HG02840 (cell line): ENCODE data around the gene GPM6B.

ENCODE experiments used
- ATAC-seq: cut with Tn5 transposase; IDR thresholded peaks from one replicate; pipeline ENCODE4 v1.9.1; 2021; ENCODE audit warnings: mild to moderate bottlenecking, moderate library complexity, moderate number of reproducible peaks; ENCODE audit not compliant: unreplicated experiment, low FRiP score

The GPM6B gene, protein sequence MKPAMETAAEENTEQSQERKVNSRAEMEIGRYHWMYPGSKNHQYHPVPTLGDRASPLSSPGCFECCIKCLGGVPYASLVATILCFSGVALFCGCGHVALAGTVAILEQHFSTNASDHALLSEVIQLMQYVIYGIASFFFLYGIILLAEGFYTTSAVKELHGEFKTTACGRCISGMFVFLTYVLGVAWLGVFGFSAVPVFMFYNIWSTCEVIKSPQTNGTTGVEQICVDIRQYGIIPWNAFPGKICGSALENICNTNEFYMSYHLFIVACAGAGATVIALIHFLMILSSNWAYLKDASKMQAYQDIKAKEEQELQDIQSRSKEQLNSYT

DNA sequence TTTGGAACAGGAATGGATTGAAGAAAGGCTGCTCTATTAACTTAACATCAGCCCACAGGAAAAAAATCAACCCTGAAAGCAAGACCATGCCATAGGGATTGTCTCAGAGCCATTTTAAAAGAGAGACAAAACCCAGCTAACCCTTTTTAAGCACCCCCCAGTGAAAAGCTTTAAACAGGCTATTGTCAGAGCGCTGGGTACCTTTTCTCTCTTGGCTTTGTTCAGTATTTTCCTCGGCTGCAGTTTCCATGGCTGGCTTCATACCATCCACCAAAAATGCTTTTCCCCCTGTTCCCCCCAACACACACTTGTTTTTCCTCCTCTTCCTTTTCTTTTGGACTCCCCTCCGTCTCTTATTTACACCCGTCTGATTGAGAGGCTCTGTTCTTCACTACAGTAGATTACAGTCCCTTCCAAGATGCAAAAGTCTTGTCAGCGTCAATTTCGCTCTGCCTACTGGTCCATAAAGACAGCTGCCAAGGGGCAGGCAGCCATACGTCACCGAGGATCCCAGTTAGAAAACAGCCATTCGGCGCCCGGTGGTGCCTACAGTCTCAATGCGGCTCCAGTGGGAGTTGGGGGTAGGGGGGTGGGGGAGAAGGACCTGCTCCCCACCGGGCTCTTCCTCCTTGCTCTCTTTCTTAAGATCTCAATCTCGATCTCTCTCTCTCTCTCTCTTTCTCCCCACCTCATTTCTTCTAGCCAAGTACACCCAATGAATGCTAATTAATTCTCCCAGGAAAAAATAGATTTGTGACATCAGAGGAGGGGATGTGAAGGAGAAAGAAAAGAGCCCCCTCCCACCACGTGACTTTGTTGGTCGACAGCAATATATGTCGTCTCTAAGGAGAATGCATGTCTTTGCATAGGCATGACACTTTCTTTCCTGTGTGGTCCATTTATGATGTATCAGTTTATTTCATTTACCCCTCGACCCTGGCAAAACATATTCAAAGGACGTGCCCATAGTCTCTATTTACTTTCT is at the start of gene GPM6B:
Gene GPM6B (minus strand): TSS at position 451 of the 985 bp plus-strand sequence. CDS start 189 bp downstream, at position 262.
- ATAC-seq: no peak

DNA sequence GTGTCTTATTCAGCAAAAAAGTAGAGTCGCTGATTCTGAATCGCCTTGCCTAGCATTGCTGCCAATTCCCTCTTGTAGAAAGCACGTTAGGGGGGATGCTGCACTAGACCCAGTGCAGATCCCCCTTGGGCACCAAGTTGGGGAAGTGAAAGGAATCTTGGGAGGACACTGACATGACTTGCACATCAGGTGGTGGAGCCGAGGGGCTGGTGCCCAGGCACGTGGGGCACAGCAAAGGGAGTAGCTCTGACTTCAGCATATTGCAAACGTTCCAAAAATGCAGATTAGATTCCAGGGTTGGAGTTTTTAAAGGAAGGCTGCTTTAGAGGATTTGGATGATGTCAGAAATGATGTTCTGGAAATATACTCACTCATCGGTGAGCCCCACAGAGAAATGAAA is 47.4 kb upstream of the GPM6B start:
- ATAC-seq: no peak

DNA sequence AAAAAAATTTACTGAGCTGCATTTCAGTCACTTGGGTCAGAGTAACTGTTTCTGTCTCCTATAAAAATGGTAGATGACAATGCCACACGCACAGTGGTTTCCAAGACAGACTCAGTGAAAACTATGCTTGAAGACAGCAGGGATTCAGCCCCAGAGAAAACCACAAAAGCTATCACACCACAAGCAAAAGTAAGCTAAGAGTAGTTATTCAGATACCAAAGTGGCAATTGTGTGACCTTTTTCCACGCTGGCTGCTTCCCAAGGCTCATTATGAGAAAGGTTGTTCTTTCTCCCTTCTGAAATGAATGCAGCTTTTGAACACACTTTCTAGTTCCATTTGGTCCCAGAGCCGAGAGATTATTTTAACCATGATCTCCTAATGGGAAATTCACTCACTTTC is 46.4 kb upstream of the GPM6B start:
- ATAC-seq: no peak

DNA sequence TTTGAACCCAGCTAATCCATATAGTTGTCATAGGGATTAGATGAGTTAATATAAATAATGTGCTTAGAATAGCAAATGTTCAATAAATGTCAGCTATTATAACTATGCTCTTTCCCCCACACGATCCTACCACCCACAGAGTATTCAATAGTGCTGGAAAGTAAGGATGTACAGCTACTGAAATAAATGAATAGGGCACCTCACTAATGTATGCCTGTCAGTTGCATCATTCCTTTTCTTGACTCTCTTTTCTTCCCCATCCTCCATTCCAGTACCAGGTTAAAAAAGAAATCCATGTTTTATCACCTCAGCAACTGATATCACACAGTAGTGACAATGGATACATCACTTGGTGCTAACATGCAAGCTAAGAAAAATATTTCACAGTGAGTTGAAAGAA is 42.8 kb upstream of the GPM6B start:
- ATAC-seq: no peak

DNA sequence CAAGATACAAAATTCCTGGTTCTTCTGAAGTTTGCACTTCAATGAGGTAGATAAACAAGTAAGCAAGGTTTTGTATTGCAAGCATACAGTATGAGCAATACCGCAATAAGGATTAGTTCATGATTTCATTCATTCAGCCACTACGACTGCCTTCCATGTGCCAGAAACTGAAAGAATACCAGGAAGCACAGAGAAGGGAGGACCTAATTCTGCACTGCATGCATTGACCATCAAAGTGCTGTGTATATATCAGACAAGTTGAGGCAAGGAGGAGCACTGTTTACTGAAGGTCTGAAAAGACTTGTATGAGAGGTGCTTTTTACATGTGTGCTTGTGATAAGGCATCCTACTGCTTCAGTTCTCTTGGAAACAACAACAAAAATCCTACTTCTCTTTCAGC is 40.9 kb upstream of the GPM6B start:
- no peak for ATAC-seq

DNA sequence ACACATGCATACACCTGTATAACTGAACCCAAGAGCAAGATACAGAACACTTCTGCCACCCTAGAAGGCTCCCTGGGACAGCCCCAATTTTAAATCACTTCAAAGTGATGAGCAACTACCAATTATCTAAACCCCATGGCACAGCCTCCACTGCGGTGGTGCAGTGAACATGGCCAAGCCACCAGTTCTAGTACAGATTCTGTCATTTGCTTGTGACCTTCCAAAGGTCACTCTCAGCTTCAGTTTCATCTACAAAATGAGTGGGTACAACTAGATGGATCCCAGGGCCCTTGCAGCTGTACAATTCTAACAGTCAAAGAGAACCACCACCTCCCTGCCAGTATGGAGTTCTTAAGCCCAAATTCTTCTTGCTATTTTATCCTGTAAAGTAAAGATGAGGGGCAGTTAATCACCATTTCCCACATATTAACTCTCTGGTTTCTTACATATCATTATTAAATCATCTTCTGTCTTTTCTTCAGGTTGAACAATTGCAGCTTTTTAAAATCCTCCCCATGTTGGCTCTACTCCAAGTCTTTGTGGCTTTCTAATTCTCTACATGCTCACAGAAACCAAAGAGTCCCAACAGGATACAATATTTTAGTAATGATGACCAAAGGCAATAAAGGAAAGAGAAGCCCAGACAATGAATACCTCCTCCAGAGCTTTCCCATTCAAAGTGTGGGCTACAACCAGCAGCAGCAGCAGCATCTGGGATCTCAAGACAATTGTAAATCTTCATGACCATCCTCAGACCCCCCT is 39.0 kb upstream of the GPM6B start:
- no peak for ATAC-seq

DNA sequence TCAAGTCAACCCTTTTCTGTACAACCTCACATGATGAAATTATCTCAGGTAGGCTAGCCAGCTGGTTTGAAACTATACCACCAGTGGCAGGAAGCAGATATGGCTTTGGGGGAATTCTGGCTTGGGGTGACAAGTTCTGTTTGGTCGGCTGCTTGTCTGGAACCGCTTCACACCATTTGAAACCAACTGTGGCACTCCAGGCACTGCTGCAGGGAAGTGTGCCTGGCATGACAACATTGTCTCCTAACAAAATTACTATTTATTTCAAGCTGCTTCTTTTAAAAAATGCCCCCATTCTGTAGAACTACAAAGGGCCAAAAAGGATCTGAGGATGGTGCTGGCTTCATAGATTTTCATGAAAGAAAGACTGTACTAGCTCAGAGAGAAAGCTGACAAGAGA is 37.1 kb upstream of the GPM6B start:
- no peak for ATAC-seq

DNA sequence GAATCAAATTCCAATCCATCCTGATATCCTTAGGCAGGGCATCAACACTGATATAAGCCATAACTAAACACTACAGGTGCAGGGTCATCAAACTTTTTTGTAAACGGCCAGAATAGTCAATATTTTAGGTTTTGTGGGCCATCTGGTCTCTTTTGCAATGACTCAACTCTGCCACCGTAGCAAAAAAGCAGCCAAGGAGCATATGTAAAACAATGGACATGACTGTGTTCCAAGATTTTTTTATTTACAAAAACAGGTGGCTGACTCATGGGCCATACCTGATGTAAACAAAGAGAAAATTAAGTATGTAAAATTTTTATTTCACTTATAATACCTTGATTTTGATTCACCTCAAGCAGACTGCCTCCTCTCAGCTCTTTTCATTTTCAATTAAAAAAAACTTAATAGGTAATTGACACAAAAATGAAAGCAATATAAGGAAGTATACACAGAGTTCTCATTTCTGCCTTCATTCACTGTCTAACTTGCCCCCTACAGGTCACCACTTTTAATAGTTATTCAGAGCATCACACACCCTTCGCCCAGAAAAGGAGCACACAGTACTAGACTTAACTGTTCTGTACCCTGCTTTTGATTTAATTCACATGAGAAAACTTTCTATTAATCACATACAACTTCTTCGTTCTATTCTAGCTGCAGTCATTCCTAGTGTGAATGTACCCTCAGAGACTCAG is 35.3 kb upstream of the GPM6B start:
- no peak for ATAC-seq

DNA sequence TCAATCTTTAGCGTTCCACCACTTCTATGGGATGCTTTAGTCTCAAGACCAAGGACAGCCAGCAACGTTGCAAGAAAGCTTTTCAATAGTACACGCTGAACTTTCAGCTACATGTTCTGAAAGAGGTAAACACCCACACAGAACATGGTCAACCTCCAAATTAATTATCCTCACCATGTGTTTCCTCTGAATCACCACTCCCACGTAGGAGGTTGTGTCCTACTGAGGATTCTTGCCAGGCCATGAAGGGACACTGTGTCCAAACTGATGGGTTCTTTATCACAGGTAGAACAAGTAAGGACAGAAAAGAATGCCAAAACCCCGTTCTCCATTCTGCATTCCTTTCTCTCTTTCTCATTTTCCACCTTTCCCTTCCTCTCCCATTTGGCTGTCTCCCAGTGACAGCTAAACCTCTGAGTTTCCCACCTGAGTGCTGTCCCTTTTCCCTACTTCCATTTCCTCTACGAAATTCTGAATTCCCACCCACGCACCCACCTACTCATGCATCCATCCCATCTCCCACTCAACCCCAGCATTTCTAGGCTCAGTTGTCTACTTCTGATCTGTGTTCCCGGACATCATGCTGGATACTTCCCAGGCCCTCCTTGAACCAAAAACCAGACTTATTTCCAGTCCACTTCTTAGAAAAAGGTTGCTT is 29.0 kb upstream of the GPM6B start:
- ATAC-seq: no peak

DNA sequence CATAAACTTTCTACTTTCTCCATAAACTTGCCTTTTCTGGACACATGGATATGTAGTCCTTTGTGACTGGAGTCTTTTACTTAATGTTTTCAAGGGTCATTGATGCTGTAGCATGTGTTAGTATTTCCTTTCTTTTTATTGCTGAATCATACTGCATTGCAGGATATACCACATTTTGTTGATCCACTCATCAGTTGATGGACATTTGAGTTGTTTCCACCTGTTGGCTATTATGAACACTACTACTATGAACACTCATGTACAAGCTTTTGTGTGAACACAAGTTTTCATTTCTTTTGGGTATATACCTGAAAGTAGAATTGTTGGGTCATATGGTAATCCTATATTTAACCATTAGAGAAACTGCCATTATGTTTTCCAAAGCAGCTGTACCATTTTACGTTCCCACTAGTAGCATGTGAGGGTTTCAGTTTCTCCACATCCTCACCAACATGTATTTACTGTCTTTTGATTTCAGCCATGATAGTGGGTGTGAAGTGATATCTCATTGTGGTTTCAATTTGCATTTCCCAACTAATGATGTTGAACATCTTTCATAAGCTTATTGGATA is 26.3 kb upstream of the GPM6B start:
- no peak for ATAC-seq

DNA sequence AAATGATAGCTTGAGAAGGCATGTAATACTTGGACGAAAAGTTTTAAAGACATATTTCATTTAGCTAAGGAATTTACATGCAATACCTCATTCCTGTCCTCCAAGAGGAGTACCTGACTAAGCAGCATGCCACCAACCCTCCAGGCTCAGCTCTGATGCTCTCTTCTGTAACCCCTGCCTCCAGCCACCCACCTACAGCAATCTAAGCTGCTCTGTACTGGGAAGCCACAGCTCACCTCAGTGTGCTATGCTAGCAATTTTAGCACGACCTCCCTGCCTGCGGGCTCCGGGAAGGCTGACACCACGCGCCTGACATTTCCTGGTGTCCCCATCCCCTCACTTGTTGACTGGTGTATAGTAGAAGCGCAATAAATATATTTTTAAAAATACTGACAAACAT is 23.2 kb upstream of the GPM6B start:
- no peak for ATAC-seq

DNA sequence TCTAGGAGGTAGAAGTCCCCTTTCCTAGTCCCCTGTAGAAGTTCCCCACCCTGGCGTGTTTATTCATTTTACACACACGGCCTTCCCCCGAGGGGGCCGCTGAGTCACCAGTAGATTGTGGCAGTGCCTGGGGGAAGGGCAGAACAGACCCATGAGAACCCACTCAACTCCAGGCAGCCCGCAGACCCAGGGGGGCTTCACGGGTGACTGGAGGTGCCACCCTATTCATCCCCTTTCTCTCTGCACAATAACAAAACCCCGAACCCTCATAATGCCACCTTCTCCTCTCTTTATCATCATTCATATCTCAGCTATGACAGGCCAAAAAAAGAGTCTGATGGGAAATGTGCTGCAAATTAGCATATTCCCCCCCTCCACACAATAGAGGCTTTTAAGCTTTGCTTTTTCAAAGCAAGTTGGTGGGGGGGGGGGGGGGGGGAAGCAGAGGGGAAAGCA is 20.4 kb upstream of the GPM6B start:
- no peak for ATAC-seq

DNA sequence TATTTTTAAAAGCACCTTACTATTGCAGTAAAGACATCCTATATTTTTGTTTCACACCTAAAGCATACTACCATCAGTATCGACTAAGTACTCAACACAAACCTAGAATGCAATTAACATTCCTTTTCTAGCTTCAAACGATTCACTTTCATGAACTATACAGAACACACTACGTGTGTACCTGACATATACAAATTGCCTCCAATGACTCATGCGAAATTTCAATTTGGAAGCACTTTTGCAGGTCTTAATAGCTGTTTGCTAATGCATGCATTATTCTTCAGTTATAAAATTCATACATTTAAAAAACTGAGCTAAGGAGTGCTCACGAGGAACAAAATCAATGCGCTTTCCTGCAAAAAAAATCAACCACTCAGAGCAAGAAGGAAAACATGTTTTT is 19.7 kb upstream of the GPM6B start:
- no peak for ATAC-seq

DNA sequence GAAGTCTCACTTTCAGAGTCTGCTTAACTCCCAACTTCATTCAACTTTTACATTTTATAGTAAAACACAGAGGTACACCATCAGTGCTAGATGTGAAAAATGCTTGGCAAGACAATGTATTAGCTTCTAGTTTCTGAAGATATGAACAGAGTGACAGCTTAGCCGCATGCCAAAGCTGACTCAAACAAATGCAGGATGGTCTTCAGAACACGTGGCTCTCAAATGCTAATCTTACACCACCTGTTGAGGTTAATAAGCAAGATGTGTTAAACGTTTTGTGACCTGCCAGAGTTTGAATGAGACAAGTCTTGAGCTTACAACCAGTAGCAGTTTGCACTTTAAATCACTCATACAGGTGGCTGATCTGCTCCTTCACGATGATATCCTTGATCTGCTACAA is 18.9 kb upstream of the GPM6B start:
- no peak for ATAC-seq

DNA sequence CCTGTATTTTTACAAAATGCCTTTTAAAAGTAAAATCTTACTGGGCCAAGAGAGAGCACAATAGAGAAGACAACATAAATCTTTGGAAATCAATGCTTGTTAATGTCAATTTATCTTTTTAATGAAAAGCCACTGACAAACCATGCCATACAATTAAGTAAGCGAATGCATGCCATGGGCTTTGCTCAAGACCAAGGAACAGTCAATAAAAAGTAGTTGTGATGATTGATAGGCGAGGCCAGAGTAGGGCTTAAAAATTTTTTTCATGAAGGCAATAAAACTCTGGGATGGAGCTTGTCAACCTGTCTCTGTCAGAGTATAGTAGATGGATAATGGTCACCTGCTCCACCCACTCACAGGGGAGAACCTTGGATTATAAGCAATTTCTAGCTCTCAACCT is 17.5 kb upstream of the GPM6B start:
- no peak for ATAC-seq

DNA sequence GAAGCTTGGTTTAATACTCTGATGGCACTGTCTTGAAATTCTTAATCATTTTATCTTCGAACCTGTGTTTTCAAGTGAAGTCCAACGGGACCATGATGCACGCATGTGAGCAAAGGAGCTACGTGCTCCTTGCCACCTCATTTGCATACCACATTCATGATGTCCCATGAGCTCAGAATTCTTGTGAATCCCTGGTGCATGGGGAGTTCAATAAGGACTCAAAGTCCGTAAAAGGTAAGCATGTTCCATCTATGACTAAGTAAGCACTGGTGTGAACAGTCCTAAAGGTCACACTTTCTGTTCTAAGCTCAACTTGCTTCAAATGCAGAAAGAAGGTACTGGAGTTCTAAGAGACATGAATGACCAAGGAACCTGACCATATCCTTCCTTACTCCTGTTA is 13.1 kb upstream of the GPM6B start:
- no peak for ATAC-seq

DNA sequence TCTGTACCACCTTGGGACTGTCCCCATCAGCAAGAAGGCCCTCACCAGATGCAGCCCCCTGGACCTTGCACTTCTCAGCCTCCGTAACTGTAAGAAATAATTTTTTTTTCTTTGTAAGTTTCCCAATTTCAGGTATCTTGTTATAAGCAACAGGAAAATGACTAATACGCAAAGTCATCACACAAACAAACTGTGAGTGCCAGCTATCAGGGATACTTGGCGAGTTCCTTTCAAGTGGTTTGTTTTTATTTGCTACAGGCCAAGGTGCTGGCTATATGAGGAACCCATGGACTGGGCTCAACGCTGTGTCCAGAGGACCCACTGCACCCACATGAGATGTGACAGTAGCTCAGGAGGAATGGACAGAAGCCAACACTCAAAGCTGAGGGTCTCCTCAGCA is 11.5 kb upstream of the GPM6B start:
- no peak for ATAC-seq

DNA sequence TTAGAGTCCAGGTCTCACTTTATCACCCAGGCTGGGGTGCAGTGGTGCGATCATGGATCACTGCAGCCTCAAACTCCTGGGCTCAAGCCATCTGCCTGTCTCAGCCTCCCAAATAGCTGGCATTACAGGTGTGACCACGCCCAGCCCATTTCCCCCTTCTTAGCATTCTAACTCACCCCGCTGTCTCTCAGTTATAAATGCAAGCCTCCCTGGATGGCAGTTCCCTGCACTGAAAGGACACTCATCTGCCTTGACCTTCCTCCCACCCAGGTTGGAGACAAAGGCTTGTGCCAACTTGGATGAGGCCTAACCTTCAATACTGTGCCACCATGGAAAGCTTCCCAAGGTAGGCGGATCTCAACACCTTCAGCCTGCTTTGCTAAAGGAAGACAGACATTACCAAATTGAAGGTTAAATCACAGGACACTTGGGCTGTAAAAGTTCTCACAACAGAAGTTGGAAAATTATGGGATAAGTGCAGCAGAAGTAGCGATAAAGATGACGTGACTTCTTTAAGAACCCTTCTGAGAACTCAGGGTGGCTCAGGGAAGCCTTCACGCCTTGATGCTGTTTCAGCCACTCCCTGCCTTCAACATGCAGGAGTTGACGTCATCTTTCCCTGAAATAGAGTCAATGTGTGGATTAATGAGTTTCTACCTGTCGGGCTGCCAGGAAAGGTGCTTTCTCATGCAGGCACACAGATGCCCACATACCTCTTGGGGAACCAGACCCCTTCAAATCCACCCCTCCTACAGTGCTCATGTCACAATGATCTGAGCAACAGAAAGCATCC is 10.6 kb upstream of the GPM6B start:
- no peak for ATAC-seq

DNA sequence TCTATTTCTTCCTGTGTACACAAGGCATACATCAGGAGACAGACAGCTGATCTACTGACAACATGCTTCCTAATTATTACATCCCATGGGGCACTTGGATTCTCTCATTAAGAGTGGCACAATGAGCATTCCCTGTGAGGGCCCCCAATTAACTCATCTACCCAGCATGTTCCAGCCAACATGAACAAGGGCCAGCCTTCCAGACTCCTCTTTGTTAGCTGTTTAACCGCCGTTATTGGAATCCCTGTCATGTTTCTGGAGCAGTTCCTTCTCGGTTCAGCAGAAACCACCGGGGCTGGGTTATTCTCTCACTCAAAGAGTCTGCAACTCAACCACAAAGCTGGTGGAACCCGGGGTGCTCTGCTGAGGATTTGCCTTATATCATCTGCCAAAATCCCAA is 9.9 kb upstream of the GPM6B start:
- ATAC-seq: no peak
